Loucy (cell line): ENCODE measurements around the gene DISP3.

Experiments used
- H2AFZ ChIP-seq: fragments of 200-600 bp; sonication (generic); 2 replicates; pipeline ENCODE4 v1.6.0; 2016; ENCODE audit warnings: antibody characterized with exemption, mild to moderate bottlenecking, low read length, moderate library complexity
- H3F3A ChIP-seq: fragments of 200-600 bp; 2 replicates; pipeline ENCODE4 v1.6.0; 2016; ENCODE audit warnings: antibody characterized with exemption, low read depth, mild to moderate bottlenecking
- H3K27me3 ChIP-seq: fragments of 200-600 bp; sonication (generic); 2 replicates; pipeline ENCODE4 v1.6.1; 2014; ENCODE audit warnings: low read length, mild to moderate bottlenecking; ENCODE audit not compliant: insufficient read depth, poor library complexity, severe bottlenecking
- H3K36me3 ChIP-seq: fragments of 200-600 bp; sonication (generic); 2 replicates; pipeline ENCODE4 v1.6.1; 2016; ENCODE audit warnings: low read length; ENCODE audit not compliant: insufficient read depth
- H3K4me1 ChIP-seq: fragments of 200-600 bp; sonication (generic); 2 replicates; pipeline ENCODE4 v1.5.1; 2014; ENCODE audit warnings: low read length, mild to moderate bottlenecking; ENCODE audit not compliant: insufficient read depth, poor library complexity, severe bottlenecking
- H3K4me2 ChIP-seq: fragments of 200-600 bp; sonication (generic); 2 replicates; pipeline ENCODE4 v1.6.0; 2014; ENCODE audit warnings: antibody characterized with exemption, low read length, low read depth, mild to moderate bottlenecking; ENCODE audit not compliant: poor library complexity, severe bottlenecking
- H3K4me3 ChIP-seq: fragments of 200-600 bp; sonication (generic); 2 replicates; pipeline ENCODE4 v1.5.1; 2014; ENCODE audit warnings: low read length, mild to moderate bottlenecking, mixed read lengths; ENCODE audit not compliant: poor library complexity, severe bottlenecking
- H3K79me2 ChIP-seq: fragments of 200-600 bp; sonication (generic); 2 replicates; pipeline ENCODE4 v1.6.1; 2014; ENCODE audit warnings: low read length; ENCODE audit not compliant: insufficient read depth
- H3K9ac ChIP-seq: fragments of 200-600 bp; sonication (generic); 2 replicates; pipeline ENCODE4 v1.6.0; 2014; ENCODE audit warnings: mild to moderate bottlenecking, low read depth, low read length, moderate library complexity; ENCODE audit not compliant: poor library complexity, severe bottlenecking
- H3K9me2 ChIP-seq: fragments of 200-600 bp; sonication (generic); replicated peaks from 2 replicates; pipeline ENCODE4 v1.6.1; 2016; ENCODE audit warnings: low read depth, low read length, mixed read lengths
- H3K9me3 ChIP-seq: fragments of 200-600 bp; sonication (generic); 2 replicates; pipeline ENCODE4 v1.6.1; 2014; ENCODE audit warnings: mild to moderate bottlenecking, antibody characterized with exemption, low read length, low read depth; ENCODE audit not compliant: insufficient read depth
- H4K20me1 ChIP-seq: fragments of 200-600 bp; sonication (generic); 2 replicates; pipeline ENCODE4 v1.6.0; 2014; ENCODE audit warnings: antibody characterized with exemption, low read length, mild to moderate bottlenecking; ENCODE audit not compliant: insufficient read depth, poor library complexity, severe bottlenecking
- EZH2phosphoT487 ChIP-seq: fragments of 200-600 bp; IDR thresholded peaks from 2 replicates; pipeline ENCODE4 v1.6.1; 2018; ENCODE audit warnings: antibody characterized with exemption, mild to moderate bottlenecking, moderate library complexity, borderline replicate concordance
- TF ChIP-seq, protein P1 (sequence below): fragments of 200-600 bp; sonication (generic); conservative IDR thresholded peaks from 2 replicates; pipeline ENCODE4 v1.5.1; 2014; ENCODE audit warnings: mild to moderate bottlenecking, antibody characterized with exemption, low read length

Gene DISP3

DNA sequence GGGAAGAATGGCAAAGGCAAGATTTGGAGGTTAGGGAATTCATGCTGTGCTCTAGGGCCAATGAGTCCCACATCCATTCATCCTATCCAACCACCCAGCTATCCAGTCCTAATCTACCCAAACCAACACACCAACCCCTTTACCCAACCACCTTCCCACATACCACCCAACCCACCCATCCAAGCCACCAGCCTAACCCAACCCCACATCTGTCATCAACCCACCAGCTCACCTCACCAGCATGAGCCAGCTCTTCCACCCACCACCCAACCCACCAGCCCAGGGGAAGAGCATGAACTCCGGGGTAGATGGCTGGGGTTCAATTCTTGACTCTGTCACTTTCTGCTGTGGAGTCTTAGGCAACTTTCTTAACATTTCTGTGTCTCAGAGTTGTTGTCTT, 35.9 kb upstream of the DISP3 start:
- no peaks in the 10 kb centered on the region for H3F3A ChIP-seq
- no peak overlapping the region for H2AFZ ChIP-seq
- H3K9me2 ChIP-seq: no peaks in the 10 kb centered on the region
- no peak overlapping the region for H3K4me3 ChIP-seq
- no peak overlapping the region for H3K4me2 ChIP-seq
- no peaks in the 10 kb centered on the region for H4K20me1 ChIP-seq
- H3K9me3 ChIP-seq: no peaks in the 10 kb centered on the region
- H3K27me3 ChIP-seq: no peaks in the 10 kb centered on the region
- TF ChIP-seq, protein P1, sequence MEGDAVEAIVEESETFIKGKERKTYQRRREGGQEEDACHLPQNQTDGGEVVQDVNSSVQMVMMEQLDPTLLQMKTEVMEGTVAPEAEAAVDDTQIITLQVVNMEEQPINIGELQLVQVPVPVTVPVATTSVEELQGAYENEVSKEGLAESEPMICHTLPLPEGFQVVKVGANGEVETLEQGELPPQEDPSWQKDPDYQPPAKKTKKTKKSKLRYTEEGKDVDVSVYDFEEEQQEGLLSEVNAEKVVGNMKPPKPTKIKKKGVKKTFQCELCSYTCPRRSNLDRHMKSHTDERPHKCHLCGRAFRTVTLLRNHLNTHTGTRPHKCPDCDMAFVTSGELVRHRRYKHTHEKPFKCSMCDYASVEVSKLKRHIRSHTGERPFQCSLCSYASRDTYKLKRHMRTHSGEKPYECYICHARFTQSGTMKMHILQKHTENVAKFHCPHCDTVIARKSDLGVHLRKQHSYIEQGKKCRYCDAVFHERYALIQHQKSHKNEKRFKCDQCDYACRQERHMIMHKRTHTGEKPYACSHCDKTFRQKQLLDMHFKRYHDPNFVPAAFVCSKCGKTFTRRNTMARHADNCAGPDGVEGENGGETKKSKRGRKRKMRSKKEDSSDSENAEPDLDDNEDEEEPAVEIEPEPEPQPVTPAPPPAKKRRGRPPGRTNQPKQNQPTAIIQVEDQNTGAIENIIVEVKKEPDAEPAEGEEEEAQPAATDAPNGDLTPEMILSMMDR: no peak
- no peak for TF ChIP-seq EZH2phosphoT487
- H3K79me2 ChIP-seq: no peaks in the 10 kb centered on the region
- no peaks in the 10 kb centered on the region for H3K4me1 ChIP-seq
- no peak overlapping the region for H3K9ac ChIP-seq
- H3K36me3 ChIP-seq: no peaks in the 10 kb centered on the region

DNA sequence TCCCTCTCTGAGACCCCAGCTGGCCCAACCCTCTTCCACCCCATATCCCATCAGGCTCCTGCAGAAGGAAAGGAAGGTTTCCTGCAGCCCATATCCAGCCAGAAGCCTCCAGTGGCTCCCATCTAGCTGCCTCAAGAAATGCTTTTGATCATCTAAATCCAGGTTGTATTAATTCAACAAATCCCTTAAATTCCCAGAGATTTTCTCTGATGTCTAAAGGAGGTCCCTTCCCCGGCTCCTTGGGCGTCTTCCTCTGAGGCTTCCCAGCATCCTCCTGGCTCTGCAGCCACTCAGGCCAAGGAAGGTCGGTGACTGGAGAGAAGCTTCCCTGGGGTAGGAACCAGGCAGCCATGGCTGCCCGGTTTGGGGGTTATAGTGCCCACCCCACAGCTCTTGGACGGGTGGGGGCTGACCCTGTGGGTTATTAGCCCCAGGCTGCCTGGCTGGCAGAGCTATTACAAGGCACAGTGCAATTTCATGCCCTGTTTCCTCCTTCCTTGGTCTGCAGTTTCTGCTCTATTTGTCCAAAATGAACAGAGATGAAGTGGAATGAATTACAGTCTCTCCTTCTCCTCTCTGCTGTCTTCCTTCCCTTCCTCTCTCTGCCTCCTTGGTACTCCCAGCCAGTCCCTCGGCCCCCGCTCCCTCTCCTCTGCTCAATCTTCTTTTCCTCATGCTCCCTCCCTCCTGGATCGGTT, 34.8 kb upstream of the DISP3 start:
- Histone ChIP-seq H2AFZ (no peak overlapping the region), H3K36me3 (no peaks in the 10 kb centered on the region), H3K9ac (no peak overlapping the region), H3K4me2 (no peak overlapping the region), H3K79me2 (no peaks in the 10 kb centered on the region), H3K4me1 (no peaks in the 10 kb centered on the region), H3K27me3 (no peaks in the 10 kb centered on the region), H4K20me1 (no peaks in the 10 kb centered on the region), H3K4me3 (no peak overlapping the region), H3K9me2 (no peaks in the 10 kb centered on the region), H3F3A (no peaks in the 10 kb centered on the region), H3K9me3 (no peaks in the 10 kb centered on the region)
- no peak for TF ChIP-seq EZH2phosphoT487
- TF ChIP-seq, protein P1: no peak

DNA sequence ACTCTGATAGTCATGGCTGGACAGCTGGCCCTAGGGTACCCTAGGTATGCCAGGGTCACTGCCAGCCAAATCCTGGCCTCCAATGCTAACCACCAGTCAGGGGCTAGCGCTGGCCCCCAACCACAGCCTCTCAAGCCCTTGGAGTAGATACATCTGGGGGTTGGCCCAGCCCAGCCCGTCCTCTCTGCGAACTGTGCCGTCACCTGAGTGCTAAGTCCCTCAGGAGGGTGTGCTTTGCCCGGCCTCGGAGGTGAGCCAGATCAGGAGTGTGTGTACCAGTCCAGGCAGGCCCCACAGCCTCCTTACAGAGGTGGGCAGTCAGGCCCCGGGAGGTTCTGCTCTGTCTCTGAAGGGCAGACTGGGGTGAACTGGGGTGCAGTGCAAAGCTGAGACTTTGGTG, 34.0 kb upstream of the DISP3 start:
- Histone ChIP-seq H3K4me1 (no peaks in the 10 kb centered on the region), H3K36me3 (no peaks in the 10 kb centered on the region), H3K9ac (no peak overlapping the region), H2AFZ (no peak overlapping the region), H3K4me3 (no peak overlapping the region), H3K9me3 (no peaks in the 10 kb centered on the region), H4K20me1 (no peaks in the 10 kb centered on the region), H3K79me2 (no peaks in the 10 kb centered on the region), H3K9me2 (no peaks in the 10 kb centered on the region), H3K27me3 (no peaks in the 10 kb centered on the region), H3K4me2 (no peak overlapping the region), H3F3A (no peaks in the 10 kb centered on the region)
- TF ChIP-seq, protein P1: no peak
- TF ChIP-seq EZH2phosphoT487: no peak
